HTERT RPE-1 (cell line): ENCODE results near the gene PKD1L1.

Experiments used
- in situ Hi-C: fragments of 300-500 bp; cut with MboI; formaldehyde crosslinking; loops from 4 replicates; pipeline ENCODE4 v1.14.3; 2020; ENCODE audit warnings: low sequenced_read_pairs

PKD1L1 gene

GRCh38 chr7:47741984-47742383 lies 206.3 kb downstream of the PKD1L1 start:
- in situ Hi-C loops, result no loop called here

- in situ Hi-C loops, result no loop called here
Observed at GRCh38 chr7:47739891-47740290, 208.4 kb downstream of the PKD1L1 start.

GRCh38 chr7:47739301-47739875 lies 208.9 kb downstream of the PKD1L1 start:
- in situ Hi-C loops, result no loop called here

- in situ Hi-C loops, result no loop called here
Observed at GRCh38 chr7:47738563-47739166, 209.6 kb downstream of the PKD1L1 start.

GRCh38 chr7:47737601-47738000 lies 210.7 kb downstream of the PKD1L1 start:
- in situ Hi-C loops, result no loop called here

- in situ Hi-C loops, result no loop called here
Observed at GRCh38 chr7:47735431-47736345, 212.6 kb downstream of the PKD1L1 start.

GRCh38 chr7:47734949-47735291 lies 213.3 kb downstream of the PKD1L1 start:
- in situ Hi-C loops, result no loop called here

- in situ Hi-C loops, result no loop called here
Observed at GRCh38 chr7:47734287-47734948, 213.8 kb downstream of the PKD1L1 start.

GRCh38 chr7:47730142-47730541 lies 218.1 kb downstream of the PKD1L1 start:
- in situ Hi-C loops, result no loop called here

GRCh38 chr7:47726047-47726726 lies 222.1 kb downstream of the PKD1L1 start:
- in situ Hi-C loops, result no loop called here

GRCh38 chr7:47725031-47725780 lies 223.1 kb downstream of the PKD1L1 start:
- in situ Hi-C loops, result no loop called here
